ENCODE results near the gene RXRG.
A peak's percentile ranks its signal among the peaks of the same experiment; 100 is the strongest.

Gene RXRG

GRCh38 chr1:165452336-165453130, 7.6 kb upstream of the RXRG start:
- no peak for DNase-seq (ENCODE audit: low read depth)
- TF ChIP-seq CTCF (conservative IDR thresholded peaks at IDR 0.05; ENCODE audit: low read depth, low read length) = no peak
- no peak overlapping the region for H3K4me3 ChIP-seq (ENCODE audit: low read length)

GRCh38 chr1:165451691-165452090, 6.8 kb upstream of the RXRG start:
- DNase-seq (ENCODE audit: low read depth) = no peak
- no peak overlapping the region for H3K4me3 ChIP-seq (ENCODE audit: low read length)
- TF ChIP-seq CTCF (conservative IDR thresholded peaks at IDR 0.05; ENCODE audit: low read depth, low read length) = no peak

GRCh38 chr1:165449131-165449530, 4.2 kb upstream of the RXRG start:
- H3K4me3 ChIP-seq (ENCODE audit: low read length) = no peak overlapping the region
- no peak for DNase-seq (ENCODE audit: low read depth)
- TF ChIP-seq CTCF (conservative IDR thresholded peaks at IDR 0.05; ENCODE audit: low read depth, low read length) = no peak

- TF ChIP-seq CTCF (conservative IDR thresholded peaks at IDR 0.05; ENCODE audit: low read depth, low read length) = no peak
- H3K4me3 ChIP-seq (ENCODE audit: low read length) = peak overlapping the region; percentile 24
Measured at GRCh38 chr1:165445388-165445787, 462 bp upstream of the RXRG start.

GRCh38 chr1:165443539-165444311, 1.2 kb downstream of the RXRG start:
- no peak overlapping the region for H3K4me3 ChIP-seq (ENCODE audit: low read length)
- DNase-seq (ENCODE audit: low read depth) = no peak
- no peak for TF ChIP-seq CTCF (conservative IDR thresholded peaks at IDR 0.05; ENCODE audit: low read depth, low read length)

More at GRCh38 chr1:165445388-165445787, 462 bp upstream of the RXRG start:
- DNase-seq (ENCODE audit: low read depth) = no peak

- H3K4me3 ChIP-seq (ENCODE audit: low read length) = no peak overlapping the region
- no peak for TF ChIP-seq CTCF (conservative IDR thresholded peaks at IDR 0.05; ENCODE audit: low read depth, low read length)
- DNase-seq (ENCODE audit: low read depth) = no peak
Measured at GRCh38 chr1:165442653-165443052, 2.3 kb downstream of the RXRG start.
